HG03103 (cell line): ENCODE measurements around the gene OR2A12.
A peak's percentile ranks its signal among the peaks of the same experiment; 100 is the strongest.
"Not testable (repeated sequence)": the region's sequence is repeated elsewhere in the genome, so short reads cannot be mapped to it uniquely, and the experiment has no call there.

Experiments used
- ATAC-seq: cut with Tn5 transposase; IDR thresholded peaks from one replicate; pipeline ENCODE4 v1.9.1; 2021; ENCODE audit warnings: low read depth; ENCODE audit not compliant: unreplicated experiment

The OR2A12 gene

GRCh38 chr7:144113651-144114050, 27.6 kb downstream of the OR2A12 start:
- ATAC-seq: no peak

DNA sequence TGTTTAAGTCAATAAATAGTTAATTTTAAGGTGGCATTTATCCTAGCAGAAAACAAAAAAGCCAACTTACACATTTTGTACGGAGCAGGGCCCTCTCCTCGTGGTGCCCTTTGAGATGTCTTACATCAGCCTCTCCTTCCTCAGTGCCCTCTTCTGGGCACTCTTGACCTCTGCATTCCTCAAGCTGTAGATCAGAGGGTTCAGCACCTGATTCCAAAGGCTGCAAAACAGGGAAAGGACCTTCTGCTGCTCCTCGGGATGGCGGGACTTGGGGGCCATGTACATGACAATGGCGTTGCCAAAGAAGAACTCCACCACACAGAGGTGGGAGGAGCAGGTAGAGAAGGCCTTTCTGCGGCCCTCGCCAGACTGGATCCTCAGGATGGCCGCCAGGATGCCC, 32.3 kb downstream of the OR2A12 start:
- no peak for ATAC-seq

DNA sequence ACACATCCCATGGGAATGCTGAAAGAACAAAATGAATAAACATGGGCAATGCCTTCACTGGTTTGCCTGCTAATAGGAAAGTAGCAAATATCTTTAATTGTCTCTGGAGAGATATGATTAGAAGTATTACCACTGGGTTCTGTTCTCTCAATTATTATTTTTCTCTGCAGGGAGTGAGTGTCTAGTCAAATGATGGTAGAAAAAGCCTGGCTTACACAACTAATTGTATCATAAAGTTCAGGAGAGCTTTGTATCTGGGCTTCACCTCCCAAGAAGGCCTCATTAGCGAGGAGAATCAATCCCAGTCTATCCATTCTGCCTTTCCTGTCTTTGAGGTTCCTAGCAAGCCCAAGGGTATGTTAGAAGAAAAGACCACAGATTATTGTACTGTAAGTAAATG, 36.8 kb downstream of the OR2A12 start, which contains the start of gene OR2A14:
OR2A14 (plus strand) TSS at position 301 of the 400 bp plus-strand sequence. CDS start 5,937 bp downstream, outside the sequence.
- ATAC-seq: no peak

DNA sequence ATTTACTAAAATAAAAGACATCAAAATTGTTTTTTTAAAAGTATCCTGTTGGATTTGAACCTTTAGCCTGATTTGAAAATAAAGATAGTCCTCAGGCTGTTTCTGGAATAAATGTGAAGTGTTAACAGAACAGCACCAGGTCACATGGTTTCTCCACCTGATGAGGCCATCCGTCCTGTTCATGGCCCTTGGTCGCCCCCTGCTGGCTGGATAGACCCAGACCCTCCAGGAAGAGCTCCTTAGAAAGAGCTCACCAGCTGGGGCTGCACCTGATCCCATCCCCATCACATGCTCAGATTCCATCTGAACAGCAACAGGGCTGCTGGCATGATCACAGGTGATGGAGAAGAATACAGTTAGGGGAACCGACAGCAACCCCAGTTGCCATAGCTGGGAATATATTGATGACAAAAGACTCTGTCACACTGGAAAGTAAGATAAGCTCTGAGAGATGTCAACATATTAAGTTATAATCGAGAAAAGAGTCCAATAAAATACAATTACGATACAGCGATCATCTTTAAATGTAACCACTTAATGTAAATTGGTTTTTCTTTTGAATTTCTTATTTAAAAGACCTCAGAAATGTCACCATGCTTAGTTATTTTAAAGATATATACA, 41.7 kb downstream of the OR2A12 start:
- peak; percentile 100 for ATAC-seq

- not testable (repeated sequence) for ATAC-seq
These were observed 43.5 kb downstream of the OR2A12 start for GRCh38 chr7:144129601-144130000.

- no peak for ATAC-seq
These were observed 44.7 kb downstream of the OR2A12 start for GRCh38 chr7:144130730-144131129.

- no peak for ATAC-seq
These were observed 46.2 kb downstream of the OR2A12 start for GRCh38 chr7:144132262-144132661.

GRCh38 chr7:144133307-144133706, 47.2 kb downstream of the OR2A12 start:
- ATAC-seq: no peak

DNA sequence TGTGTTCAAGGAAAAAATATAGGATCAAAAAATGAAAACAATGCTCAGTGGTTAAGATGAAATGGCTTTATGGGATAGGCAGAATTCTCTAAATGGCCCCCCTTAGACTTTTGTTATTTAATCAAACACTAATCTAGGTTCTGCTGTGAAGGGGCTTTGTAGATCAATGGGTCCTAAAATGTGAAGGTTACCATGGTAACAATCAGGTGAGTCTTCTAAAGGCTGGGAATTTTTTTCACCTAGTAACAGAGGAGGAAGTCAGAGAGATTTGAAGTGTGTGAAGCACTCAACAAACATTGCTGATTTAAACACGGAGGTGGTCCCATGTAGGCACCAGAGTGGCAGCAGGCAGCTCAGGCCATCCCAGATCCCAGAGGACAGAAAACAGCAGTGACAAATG, 48.0 kb downstream of the OR2A12 start:
- ATAC-seq: no peak

- no peak for ATAC-seq
These were observed 51.4 kb downstream of the OR2A12 start for GRCh38 chr7:144137501-144137900.

DNA sequence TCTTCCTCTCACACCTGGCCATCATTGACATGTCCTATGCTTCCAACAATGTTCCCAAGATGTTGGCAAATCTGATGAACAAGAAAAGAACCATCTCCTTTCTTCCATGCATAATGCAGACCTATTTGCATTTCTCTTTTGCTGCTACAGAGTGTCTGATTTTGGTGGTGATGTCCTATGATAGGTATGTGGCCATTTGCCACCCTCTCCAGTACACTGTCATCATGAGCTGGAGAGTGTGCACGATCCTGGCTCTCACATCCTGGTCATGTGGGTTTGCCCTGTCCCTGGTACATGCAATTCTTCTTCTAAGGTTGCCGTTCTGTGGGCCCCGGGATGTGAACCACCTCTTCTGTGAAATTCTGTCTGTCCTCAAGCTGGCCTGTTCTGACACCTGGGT, 56.1 kb downstream of the OR2A12 start:
- ATAC-seq: no peak

GRCh38 chr7:144144426-144144825, 58.3 kb downstream of the OR2A12 start:
- no peak for ATAC-seq

- no peak for ATAC-seq
These were observed 62.2 kb downstream of the OR2A12 start for GRCh38 chr7:144148224-144148827.
